ENCODE data around the gene UTS2R. TPM values are rescaled to one million over a fixed set of nuclear protein-coding genes. Genes with fewer than 3 reads are reported as not detected.

Gene UTS2R
- total and polyA plus RNA-seq, 7 donors = not detected

DNA sequence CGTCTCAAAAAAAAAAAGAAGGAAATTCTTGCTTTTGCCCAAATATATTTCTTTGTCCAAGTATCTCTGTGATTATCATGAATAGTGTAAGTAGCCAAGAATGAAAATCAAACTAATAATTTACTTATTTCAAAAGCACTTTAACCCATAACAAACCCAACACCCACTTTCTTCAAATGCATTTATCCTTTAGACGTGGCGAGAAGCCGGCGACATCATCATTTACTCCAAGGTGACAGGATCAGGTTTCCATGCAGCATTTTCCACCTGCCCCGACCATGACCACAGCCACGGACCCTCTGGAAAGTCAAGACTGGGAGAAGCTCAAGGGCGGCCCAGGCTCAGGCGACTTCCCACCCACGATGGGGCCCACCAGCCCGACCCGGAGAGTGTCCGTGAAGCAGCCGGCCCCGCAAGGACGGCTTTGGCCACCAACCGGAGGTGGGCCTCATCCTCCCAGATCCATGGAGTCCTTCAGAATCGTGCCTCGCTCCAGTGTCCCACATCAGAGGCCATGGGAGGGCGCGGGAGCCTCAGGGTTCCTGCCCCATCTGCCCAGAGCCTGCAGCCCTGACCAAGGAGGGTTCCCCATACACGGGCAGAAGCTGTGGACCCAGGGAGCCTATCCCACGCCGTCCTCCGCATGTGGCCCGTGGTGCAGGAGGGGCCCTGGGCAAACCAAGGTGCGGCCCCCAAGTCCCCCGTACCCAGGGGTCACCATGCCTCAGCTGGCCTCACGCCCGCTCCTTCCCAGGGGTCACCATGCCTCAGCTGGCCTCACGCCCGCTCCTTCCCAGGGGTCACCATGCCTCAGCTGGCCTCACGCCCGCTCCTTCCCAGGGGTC is 18.7 kb downstream of the UTS2R start:
- DNase-seq = no peak
- Histone ChIP-seq H3K4me3 (no peak overlapping the region), H3K9me3 (no peaks in the 10 kb centered on the region), H3K4me1 (peaks cover 0 to 16% (median 13%) of the 10 kb centered on the region in 4 donors), H3K27me3 (peaks cover 14 to 26% (median 15%) of the 10 kb centered on the region in 3 donors), H3K36me3 (peaks cover 0 to 29% (median 4%) of the 10 kb centered on the region in 4 donors), H3K27ac (no peak overlapping the region)
- intact Hi-C loops (cut with DNase I) = no loop called here
- no peak for TF ChIP-seq POLR2A (IDR thresholded peaks at IDR 0.05)
- 95 to 96% methylated on average over 32 of the region's 34 CpGs for WGBS, 2 donors

GRCh38 chr17:82390860-82391435 is 19.4 kb downstream of the UTS2R start:
- Histone ChIP-seq H3K4me3 (no peak overlapping the region), H3K27ac (no peak overlapping the region), H3K4me1 (peaks cover 0 to 10% (median 7%) of the 10 kb centered on the region in 4 donors), H3K36me3 (peaks cover 0 to 32% (median 4%) of the 10 kb centered on the region in 4 donors), H3K27me3 (peaks cover 8 to 19% (median 8%) of the 10 kb centered on the region in 3 donors), H3K9me3 (no peaks in the 10 kb centered on the region)
- DNase-seq = no peak
- intact Hi-C loops (cut with DNase I) = no loop called here
- TF ChIP-seq EP300 (IDR thresholded peaks at IDR 0.05) (no peak), POLR2AphosphoS5 (IDR thresholded peaks at IDR 0.05) (no peak), POLR2A (IDR thresholded peaks at IDR 0.05) (no peak)
- TF ChIP-seq, protein P1, sequence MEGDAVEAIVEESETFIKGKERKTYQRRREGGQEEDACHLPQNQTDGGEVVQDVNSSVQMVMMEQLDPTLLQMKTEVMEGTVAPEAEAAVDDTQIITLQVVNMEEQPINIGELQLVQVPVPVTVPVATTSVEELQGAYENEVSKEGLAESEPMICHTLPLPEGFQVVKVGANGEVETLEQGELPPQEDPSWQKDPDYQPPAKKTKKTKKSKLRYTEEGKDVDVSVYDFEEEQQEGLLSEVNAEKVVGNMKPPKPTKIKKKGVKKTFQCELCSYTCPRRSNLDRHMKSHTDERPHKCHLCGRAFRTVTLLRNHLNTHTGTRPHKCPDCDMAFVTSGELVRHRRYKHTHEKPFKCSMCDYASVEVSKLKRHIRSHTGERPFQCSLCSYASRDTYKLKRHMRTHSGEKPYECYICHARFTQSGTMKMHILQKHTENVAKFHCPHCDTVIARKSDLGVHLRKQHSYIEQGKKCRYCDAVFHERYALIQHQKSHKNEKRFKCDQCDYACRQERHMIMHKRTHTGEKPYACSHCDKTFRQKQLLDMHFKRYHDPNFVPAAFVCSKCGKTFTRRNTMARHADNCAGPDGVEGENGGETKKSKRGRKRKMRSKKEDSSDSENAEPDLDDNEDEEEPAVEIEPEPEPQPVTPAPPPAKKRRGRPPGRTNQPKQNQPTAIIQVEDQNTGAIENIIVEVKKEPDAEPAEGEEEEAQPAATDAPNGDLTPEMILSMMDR (IDR thresholded peaks at IDR 0.05) = no peak
- 89 to 93% methylated on average over 13 of the region's 13 CpGs for WGBS, 2 donors

- peaks cover 0 to 32% (median 4%) of the 10 kb centered on the region in 4 donors for H3K36me3 ChIP-seq
- H3K4me1 ChIP-seq = peaks cover 0 to 8% (median 5%) of the 10 kb centered on the region in 4 donors
- DNase-seq = no peak
- H3K4me3 ChIP-seq = no peak overlapping the region
- 96% methylated on average over 23 of the region's 23 CpGs for WGBS, 2 donors
- H3K9me3 ChIP-seq = no peaks in the 10 kb centered on the region
- TF ChIP-seq, protein P1 (IDR thresholded peaks at IDR 0.05) = no peak
- TF ChIP-seq EP300 (IDR thresholded peaks at IDR 0.05) (no peak), POLR2A (IDR thresholded peaks at IDR 0.05) (no peak), POLR2AphosphoS5 (IDR thresholded peaks at IDR 0.05) (no peak)
- no peak overlapping the region for H3K27ac ChIP-seq
- H3K27me3 ChIP-seq = peaks cover 4 to 13% (median 4%) of the 10 kb centered on the region in 3 donors
- intact Hi-C loops (cut with DNase I) = no loop called here
Measured at GRCh38 chr17:82391496-82392066, 20.0 kb downstream of the UTS2R start.

- no peak overlapping the region for H3K4me3 ChIP-seq
- TF ChIP-seq POLR2A (IDR thresholded peaks at IDR 0.05) = no peak
- no peak for TF ChIP-seq POLR2AphosphoS5 (IDR thresholded peaks at IDR 0.05)
- TF ChIP-seq EP300 (IDR thresholded peaks at IDR 0.05) = no peak
- TF ChIP-seq, protein P1 (IDR thresholded peaks at IDR 0.05) = no peak
- H3K27ac ChIP-seq = no peak overlapping the region
Measured at GRCh38 chr17:82392209-82392920, 20.8 kb downstream of the UTS2R start.

More at GRCh38 chr17:82392209-82392920, 20.8 kb downstream of the UTS2R start:
- no peaks in the 10 kb centered on the region for H3K9me3 ChIP-seq
- H3K27me3 ChIP-seq = peaks cover 0 to 5% (median 0%) of the 10 kb centered on the region in 3 donors
- no peaks in the 10 kb centered on the region for H3K4me1 ChIP-seq
- H3K36me3 ChIP-seq = peaks cover 0 to 32% (median 4%) of the 10 kb centered on the region in 4 donors
- 95% methylated on average over 28 of the region's 28 CpGs for WGBS, 2 donors
- intact Hi-C loops (cut with DNase I) = no loop called here
- DNase-seq = no peak
